ENCODE results near the gene MCEE. TPM values are rescaled to one million over a fixed set of nuclear protein-coding genes. Genes with fewer than 3 reads are reported as not detected.

The MCEE gene
- total RNA-seq, 3 donors from 2014 or later = 16.0 to 33.8 (median 27.5) TPM

DNA sequence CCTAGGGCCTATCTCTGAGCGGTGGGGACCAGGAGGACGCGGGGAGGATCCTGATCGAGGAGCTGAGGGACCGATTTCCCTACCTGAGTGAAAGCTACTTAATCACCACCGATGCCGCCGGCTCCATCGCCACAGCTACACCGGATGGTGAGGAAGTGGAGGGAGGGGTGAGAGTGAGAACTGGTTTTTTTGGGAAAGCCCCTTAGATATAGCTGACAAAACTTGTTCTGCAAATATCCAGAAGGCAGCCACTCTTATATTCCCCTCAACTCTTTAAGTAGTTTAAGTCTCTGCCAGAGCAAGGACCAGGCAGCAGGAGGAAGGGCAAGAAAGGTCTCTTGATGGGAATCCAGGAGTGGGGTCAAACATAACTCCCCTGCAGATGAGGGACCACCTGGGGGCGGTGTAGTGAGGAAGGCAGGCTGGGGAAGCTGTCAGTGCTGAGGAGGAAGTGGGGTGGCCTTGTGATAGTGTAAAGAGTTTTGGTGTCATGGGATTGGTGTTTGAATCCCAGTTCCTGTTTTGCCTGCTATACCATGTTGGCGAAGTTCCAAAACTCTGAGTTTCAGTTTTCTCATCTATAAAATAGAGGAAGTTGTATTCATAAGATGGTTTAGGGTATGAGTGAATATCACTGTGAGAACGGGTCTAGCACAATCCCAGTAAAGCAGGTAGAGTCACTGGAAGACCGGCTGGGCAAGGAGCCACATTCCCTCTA, 58.2 kb downstream of the MCEE start:
- Histone ChIP-seq H3K27me3 (no peaks in the 10 kb centered on the region), H3K4me3 (peak overlapping the region in 1 of 3 donors; percentile 8), H3K36me3 (peaks cover 5% of the 10 kb centered on the region), H3K27ac (peak overlapping the region; percentile 15 to 45), H3K4me1 (peaks cover 11 to 30% of the 10 kb centered on the region in 2 donors), H3K9me3 (no peaks in the 10 kb centered on the region)
- DNase-seq (ENCODE audit: low spot score in 2 of 2) = no peak
- intact Hi-C loops (cut with DNase I; ENCODE audit: low total_unique reads) = no loop called here
- TF ChIP-seq, protein P1, sequence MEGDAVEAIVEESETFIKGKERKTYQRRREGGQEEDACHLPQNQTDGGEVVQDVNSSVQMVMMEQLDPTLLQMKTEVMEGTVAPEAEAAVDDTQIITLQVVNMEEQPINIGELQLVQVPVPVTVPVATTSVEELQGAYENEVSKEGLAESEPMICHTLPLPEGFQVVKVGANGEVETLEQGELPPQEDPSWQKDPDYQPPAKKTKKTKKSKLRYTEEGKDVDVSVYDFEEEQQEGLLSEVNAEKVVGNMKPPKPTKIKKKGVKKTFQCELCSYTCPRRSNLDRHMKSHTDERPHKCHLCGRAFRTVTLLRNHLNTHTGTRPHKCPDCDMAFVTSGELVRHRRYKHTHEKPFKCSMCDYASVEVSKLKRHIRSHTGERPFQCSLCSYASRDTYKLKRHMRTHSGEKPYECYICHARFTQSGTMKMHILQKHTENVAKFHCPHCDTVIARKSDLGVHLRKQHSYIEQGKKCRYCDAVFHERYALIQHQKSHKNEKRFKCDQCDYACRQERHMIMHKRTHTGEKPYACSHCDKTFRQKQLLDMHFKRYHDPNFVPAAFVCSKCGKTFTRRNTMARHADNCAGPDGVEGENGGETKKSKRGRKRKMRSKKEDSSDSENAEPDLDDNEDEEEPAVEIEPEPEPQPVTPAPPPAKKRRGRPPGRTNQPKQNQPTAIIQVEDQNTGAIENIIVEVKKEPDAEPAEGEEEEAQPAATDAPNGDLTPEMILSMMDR (IDR thresholded peaks at IDR 0.05) = no peak
- no peak for TF ChIP-seq POLR2A (IDR thresholded peaks at IDR 0.05)
- no peak for TF ChIP-seq POLR2AphosphoS5 (IDR thresholded peaks at IDR 0.05)

DNA sequence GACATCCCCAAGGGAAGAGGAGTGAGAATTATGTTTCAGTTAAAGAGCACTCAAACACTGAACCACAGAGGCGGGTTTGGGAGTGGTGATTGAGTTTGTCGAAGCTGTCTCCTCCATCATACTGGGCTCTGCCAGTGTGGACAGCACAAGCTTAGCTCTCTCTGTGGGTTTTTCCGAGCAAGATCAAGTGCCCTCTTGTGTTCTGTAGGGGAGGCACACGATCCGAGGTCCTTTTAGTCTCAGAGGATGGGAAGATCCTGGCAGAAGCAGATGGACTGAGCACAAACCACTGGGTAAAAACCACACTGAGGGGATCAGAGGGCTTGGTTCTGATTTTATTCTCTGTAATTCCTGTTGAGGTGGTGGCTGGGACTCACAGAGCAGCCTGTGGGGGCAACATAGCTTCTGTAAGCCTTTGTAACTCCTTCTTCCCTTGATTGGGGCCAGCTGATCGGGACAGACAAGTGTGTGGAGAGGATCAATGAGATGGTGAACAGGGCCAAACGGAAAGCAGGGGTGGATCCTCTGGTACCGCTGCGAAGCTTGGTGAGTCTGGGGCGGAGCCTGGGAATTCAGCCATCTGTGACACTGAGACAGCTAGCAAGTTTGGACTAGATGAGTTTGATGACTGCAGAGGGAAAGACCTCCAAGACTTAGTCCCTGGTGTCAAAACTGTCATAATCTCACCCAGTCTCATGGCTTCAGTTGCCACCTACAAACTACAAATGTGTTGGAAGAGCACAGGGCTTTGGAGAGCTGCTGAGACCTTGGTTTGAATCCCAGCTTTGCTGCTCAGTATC, 59.5 kb downstream of the MCEE start:
- no peaks in the 10 kb centered on the region for H3K36me3 ChIP-seq
- peaks cover 11 to 30% of the 10 kb centered on the region in 2 donors for H3K4me1 ChIP-seq
- no peaks in the 10 kb centered on the region for H3K27me3 ChIP-seq
- peak overlapping the region; percentile 15 to 41 for H3K27ac ChIP-seq
- TF ChIP-seq, protein P1 (IDR thresholded peaks at IDR 0.05) = no peak
- no peak for TF ChIP-seq POLR2AphosphoS5 (IDR thresholded peaks at IDR 0.05)
- TF ChIP-seq POLR2A (IDR thresholded peaks at IDR 0.05) = no peak
- H3K4me3 ChIP-seq = peak overlapping the region in 1 of 3 donors; percentile 3
- intact Hi-C loops (cut with DNase I; ENCODE audit: low total_unique reads) = no loop called here
- DNase-seq (ENCODE audit: low spot score in 2 of 2) = no peak
- no peaks in the 10 kb centered on the region for H3K9me3 ChIP-seq

DNA sequence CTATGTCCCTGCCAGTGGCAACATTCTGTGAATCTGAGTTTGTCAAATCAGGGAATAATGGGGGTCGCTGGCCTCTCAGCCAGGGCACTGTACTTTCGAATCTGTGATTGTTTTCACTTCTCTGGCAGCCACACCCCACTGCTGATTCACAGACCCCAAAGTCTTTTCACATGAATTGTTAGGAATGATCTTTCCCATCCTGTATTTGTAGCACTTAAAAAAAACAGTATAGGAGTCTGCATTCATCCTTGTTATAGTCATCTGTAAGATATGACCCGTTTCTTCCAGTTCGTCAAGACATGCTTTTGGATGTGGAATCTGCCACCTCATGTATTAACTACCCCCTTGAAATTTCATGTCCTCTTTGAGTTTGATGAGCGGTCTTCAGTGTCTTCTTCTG, 60.7 kb downstream of the MCEE start:
- peak overlapping the region; percentile 99 for H3K27ac ChIP-seq
- TF ChIP-seq POLR2A (IDR thresholded peaks at IDR 0.05) (no peak), POLR2AphosphoS5 (IDR thresholded peaks at IDR 0.05) (no peak)
- TF ChIP-seq, protein P1 (IDR thresholded peaks at IDR 0.05) = no peak
- no peaks in the 10 kb centered on the region for H3K27me3 ChIP-seq
- H3K36me3 ChIP-seq = no peaks in the 10 kb centered on the region
- peaks cover 11 to 30% of the 10 kb centered on the region in 2 donors for H3K4me1 ChIP-seq
- intact Hi-C loops (cut with DNase I; ENCODE audit: low total_unique reads) = no loop called here
- peak overlapping the region; percentile 78 to 91 (median 91) for H3K4me3 ChIP-seq
- no peak for DNase-seq (ENCODE audit: low spot score in 2 of 2)
- no peaks in the 10 kb centered on the region for H3K9me3 ChIP-seq

DNA sequence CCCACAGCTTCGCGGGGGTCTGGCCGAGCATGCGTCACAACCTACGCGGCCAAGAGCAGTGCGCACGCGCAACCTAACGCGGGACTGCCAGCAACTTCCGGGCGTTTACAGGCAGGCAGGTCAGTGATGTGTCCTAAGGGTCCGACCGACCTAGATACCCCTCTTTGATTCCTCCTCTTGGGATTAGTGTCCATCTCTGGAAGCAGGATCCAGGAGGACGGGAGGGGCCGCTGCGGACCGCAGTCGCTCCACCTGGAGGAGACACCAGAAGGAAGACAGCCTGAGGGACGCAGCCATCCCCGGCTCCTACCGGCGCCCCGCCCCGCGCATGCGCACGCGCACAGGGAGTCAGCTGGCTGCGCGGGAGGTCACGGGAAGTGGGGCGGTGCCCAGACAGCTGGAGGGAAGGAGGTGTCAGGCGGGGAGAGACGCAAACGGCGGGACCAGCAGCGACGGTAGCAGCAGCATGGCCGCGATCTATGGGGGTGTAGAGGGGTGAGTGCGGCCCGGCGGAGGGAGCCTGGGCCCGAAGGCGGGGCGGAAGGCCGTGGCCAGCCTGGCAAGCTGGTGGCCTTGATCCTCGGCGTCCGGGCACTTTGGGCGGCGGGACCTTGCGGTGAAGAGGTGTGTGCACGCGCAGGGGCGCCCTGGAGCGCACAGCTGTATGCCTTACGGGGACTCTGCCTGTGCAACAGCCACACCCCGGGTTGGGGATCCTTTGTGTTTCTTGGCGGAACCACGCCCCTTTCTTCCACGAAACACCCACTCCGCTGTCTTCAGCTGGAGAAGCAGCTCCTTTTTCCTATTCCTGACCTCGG, 61.6 kb downstream of the MCEE start, which contains the start of gene NAGK:
TSS of gene NAGK (plus strand) at position 431 of the 818 bp plus-strand sequence. CDS start at position 467, 36 bp downstream.
- H3K4me3 ChIP-seq = peak within 1 kb of the TSS; percentile 78 to 91 (median 91)
- no peaks in the 10 kb centered on the region for H3K27me3 ChIP-seq
- intact Hi-C loops (cut with DNase I; ENCODE audit: low total_unique reads) = no loop called here
- peaks cover 11 to 30% of the 10 kb centered on the region in 2 donors for H3K4me1 ChIP-seq
- H3K36me3 ChIP-seq = no peaks in the 10 kb centered on the region
- H3K9me3 ChIP-seq = no peaks in the 10 kb centered on the region
- DNase-seq (ENCODE audit: low spot score in 2 of 2) = peak; percentile 95
- peak within 1 kb of the TSS; percentile 99 for H3K27ac ChIP-seq
- TF ChIP-seq, protein P1 (IDR thresholded peaks at IDR 0.05) = peak in 2 of 3 donors; percentile 14 to 15
- TF ChIP-seq POLR2A (IDR thresholded peaks at IDR 0.05) (peak; percentile 100), POLR2AphosphoS5 (IDR thresholded peaks at IDR 0.05) (peak; percentile 100)
